GM21360 (cell line): ENCODE measurements around the gene CEP89.
"Not testable (repeated sequence)": the region's sequence is repeated elsewhere in the genome, so short reads cannot be mapped to it uniquely, and the experiment has no call there.

Experiments used
- ATAC-seq: cut with Tn5 transposase; IDR thresholded peaks from one replicate; pipeline ENCODE4 v1.9.1; 2021; ENCODE audit warnings: mild to moderate bottlenecking, moderate library complexity; ENCODE audit not compliant: unreplicated experiment

CEP89 gene

DNA sequence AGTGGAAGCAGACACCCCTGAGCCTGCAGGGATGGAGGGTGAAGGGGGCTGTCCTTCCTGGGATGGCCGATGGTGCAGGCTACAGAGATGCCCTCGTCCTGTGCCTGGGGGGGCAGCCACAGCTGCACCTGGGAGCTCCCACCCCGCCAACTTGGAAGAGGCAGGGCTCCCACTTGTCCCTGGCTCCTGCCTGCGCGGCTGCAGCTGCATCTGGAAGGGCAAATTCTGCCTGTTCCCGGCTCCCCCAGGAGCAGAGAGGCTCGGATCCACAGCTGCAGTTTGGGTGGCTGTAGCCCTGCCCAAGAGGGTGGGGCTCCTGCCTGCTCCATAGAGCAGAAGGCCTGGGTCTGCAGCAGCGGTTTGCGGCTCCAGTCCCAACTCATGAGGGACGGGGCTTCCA is 2.2 kb downstream of the CEP89 start:
- ATAC-seq, result no peak

DNA sequence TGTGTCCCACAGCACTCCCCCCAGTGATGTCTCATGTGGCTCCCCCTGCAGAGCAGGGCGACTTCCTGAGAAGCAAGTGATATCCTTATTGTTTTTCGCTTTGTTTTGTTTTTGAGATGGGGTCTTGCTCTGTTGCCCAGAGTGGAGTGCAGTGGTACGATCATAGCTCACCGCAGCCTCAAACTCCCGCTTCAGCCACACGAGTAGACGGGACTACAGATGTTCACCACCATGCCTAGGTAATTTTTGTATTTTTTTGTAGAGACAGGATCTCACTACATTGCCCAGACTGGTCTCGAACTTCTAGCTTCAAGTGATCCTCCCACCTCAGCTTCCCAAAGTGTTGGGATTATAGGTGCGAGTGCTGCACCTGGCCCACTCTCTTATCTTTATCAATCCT is 5.0 kb downstream of the CEP89 start:
- no peak for ATAC-seq

DNA sequence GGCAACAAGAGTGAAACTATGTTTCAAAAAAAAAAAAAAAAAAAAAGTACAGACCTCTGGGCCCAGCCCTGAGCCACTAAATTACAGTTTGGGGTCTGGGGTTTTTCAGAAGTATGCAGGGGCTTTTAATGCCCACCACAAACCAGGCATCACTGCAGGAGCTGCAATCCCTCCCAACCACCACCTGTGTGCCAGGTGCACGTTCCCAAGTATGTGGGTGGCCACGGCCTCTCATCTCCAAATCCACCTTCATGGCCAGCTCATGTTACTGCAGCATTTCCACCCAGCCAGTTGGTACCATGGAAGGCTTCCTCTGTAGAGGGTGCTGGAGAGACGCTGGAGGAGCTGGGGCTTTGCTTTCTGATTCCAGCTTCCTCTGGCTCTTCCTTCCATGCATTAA is 26.5 kb downstream of the CEP89 start:
- ATAC-seq, result no peak

- not testable (repeated sequence) for ATAC-seq
Observed at GRCh38 chr19:32941273-32941672, 30.5 kb downstream of the CEP89 start.

DNA sequence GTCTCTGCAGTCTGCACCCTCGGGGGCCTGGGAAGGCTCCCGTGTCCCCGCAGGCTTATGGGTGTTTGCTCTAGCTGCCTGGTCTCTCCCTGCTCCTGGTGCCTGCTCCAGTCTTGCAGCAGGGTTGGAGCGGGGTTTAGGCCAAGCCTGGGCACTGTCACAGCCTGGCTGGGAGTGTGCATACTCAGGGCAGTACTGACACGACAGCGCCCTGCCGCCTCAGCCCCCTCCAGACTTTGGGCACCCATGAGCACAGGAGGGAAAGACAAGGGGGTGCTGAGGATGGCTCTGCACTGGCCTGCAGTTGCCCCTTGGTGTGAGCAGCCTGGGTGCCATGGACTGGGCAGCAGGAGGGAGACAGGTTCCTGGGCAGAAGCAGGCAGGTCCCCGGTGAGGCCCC is 35.7 kb downstream of the CEP89 start:
- no peak for ATAC-seq

DNA sequence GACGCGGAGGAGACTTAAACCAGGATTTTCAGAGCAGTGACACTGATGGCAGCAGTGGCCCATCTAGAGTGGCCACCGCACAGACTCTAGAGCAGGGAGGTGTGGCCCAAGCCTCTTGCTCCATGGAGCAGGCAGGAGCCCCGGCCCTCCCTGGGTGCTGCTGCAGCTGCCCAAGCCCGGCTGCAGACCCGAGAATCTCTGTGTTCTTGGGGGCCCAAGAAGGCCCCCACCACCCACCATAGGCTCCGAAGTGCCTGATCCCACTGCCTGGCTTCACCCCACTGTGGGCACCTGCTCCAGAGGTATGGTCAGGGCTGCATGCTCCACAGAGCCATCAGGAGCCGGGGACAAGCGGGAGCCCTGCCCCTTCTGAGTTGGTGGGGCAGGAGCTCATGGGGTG is 36.1 kb downstream of the CEP89 start:
- ATAC-seq, result no peak

DNA sequence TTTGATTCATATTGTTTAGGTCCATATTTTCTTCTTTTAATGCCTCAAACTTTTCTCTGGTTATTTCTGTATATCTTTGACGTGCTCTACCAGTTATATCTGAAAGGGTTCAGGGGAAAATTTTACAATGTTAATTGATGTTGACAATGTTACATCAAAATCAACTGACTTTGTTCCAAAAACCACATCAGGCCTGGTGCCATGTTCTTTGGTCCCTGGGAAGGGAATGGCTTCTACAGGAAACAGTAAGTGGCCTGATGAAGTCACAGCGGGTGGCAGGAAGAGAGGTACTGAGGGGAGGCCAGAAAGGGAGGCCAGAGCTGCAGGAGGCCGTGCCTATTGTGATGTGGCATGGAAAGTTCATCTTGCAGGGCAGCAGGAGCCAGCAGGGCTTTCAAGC is 38.2 kb downstream of the CEP89 start:
- ATAC-seq, result no peak

GRCh38 chr19:32930567-32930966 is 41.2 kb downstream of the CEP89 start:
- ATAC-seq, result no peak

DNA sequence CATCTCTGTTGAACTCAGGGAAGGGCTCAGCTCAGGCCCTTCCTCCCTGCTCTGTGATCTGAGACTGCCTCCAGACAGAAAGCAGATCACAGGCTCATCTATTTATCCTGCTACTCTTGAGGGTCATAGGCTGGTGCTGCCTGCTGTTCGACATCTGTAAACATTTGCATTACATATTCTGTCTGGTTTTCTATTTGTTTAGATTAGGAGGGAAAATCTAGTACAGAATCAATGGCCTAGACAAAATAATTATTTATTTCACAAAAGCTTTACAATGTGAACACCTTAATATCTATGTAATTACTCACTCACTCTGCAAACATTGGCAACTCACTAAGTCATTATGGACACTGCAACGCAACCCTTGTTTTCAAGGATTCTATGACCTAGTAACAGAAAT is 43.0 kb downstream of the CEP89 start:
- no peak for ATAC-seq

DNA sequence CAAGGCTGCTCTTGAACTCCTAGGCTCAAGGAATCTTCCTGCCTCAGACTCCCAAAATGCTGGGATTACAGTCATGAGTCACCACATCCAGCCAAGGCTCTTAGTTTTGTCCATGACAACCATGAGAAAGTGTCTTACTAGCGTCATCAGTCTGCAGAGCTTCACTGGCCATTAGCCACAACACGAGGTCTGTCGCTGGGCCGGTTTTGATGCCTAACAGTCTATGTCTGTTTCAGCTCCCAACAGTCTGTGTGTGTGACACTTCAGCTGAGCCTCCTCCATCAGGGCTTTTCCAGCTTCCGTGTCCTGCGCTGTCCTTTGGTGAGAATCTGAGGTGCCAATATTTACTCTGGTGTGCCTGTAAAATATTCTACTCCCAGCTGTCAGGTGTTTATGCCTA is 47.6 kb downstream of the CEP89 start:
- ATAC-seq, result no peak

- ATAC-seq, result no peak
Observed at GRCh38 chr19:32921624-32922023, 50.1 kb downstream of the CEP89 start.

GRCh38 chr19:32919365-32919764 is 52.4 kb downstream of the CEP89 start:
- no peak for ATAC-seq

DNA sequence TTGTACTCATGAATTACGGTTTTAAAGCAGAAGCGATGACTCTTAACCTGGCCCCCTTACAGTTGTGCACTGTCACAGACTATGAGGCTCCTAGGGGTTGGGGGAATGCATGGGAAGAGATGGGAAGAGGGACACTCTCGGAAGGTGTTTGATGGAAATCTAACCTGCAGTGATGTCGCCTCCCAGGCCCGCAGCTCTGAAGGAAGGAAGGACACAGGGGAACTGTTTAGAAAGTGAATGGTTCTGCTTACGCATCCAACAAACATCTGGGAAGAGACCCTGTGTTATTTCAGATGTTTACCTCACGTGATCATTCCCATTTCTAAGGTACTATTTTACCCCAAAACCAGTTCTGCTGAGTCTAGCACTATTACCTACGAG is 54.2 kb downstream of the CEP89 start:
- no peak for ATAC-seq

- no peak for ATAC-seq
Observed at GRCh38 chr19:32916969-32917615, 54.7 kb downstream of the CEP89 start.

- no peak for ATAC-seq
Observed at GRCh38 chr19:32914879-32915660, 56.7 kb downstream of the CEP89 start.

DNA sequence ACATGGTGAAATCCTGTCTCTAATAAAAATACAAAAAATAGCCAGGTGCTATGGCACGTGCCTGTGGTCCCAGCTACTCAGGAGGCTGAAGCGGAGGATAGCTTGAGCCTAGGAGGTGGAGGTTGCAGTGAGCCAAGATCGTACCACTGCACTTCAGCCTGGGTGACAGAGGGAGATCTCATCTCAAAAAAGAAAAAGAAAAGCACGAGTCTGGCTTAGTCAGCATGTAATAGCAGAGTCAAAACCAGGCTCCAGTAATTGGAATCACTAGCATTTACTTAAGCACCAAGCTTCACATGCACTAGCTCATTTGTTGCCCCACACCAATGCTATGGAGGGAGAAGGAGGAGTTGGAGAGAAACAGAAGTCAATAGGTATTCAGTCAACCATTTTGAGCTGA is 60.3 kb downstream of the CEP89 start:
- ATAC-seq, result no peak

GRCh38 chr19:32910874-32911273 is 60.9 kb downstream of the CEP89 start:
- no peak for ATAC-seq

DNA sequence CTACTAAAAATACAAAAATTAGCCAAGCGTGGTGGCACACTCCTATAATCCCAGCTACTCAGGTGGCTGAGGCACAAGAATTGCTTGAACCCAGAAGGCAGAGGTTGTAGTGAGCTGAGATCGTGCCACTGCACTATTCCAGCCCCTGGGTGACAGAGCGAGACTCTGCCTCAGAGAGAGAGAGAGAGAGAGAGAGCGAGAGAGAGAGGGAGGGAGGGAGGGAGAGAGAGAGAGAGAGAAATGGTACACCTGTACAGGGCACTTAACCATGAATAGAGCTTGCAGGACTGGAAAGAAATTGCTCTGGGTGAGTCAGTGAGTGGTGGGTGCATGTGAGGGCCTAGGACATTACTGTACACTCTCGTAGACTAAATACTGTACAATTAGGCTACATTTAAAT is 61.7 kb downstream of the CEP89 start:
- no peak for ATAC-seq

DNA sequence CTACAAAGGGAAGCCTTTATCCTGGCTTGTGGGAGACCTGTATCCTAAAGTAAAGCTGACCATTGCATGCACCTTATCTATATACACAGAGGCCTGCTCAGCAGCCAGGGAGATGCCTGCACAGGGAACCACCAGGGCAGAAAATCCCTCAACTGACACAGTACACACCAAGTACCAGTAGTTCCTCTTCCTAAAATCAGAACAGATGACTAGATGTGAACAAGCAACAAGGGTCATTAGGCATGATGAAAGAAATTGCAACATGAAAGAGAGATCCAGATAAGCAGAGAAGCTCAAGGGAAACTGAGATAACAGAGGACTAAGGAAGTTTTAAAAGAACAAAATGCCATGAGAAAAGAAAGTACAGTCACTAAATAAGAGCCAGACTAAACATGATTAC is 62.5 kb downstream of the CEP89 start:
- ATAC-seq, result no peak

DNA sequence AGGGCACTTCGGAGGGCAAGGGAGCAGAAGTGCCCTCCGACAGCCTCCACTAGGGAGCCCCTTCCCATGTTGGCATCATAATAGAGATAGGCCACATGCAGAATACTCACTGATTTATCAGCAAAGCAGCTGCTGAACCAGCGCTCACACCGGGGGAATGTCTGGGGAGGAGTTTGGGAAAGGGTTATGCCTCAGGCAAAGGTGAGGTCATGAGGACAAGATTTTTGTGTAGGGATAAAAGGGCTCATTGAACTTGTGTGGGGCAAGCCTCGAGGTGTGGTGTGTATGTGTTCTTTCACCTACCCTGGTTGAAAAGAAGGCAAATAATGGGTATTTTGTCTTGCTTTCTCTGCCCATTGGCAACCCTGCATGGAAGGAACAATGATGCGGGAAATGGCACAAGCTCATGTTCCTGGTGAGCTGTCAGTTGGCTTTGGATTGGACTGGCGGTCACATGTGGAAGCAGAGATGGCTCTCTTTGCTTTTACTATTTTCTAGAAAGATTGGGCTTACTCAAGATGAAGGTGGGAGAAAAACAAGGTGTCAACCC is 63.0 kb downstream of the CEP89 start:
- no peak for ATAC-seq

- no peak for ATAC-seq
Observed at GRCh38 chr19:32902448-32902847, 69.3 kb downstream of the CEP89 start.

- no peak for ATAC-seq
Observed at GRCh38 chr19:32901504-32902161, 70.1 kb downstream of the CEP89 start.
